Neutrophil (primary cell): Measurements from ENCODE around the gene POM121C.
"Not testable (repeated sequence)": the region's sequence is repeated elsewhere in the genome, so short reads cannot be mapped to it uniquely, and the experiment has no call there.

Source experiments
- H3K27ac ChIP-seq: fragments of 200-600 bp; sonication (generic); 2 replicates; pipeline ENCODE4 v1.5.1; 2016; ENCODE audit warnings: mild to moderate bottlenecking, moderate library complexity
- H3K27me3 ChIP-seq: fragments of 200-600 bp; sonication (generic); 2 replicates; pipeline ENCODE4 v1.6.0; 2016; ENCODE audit warnings: mild to moderate bottlenecking
- H3K36me3 ChIP-seq: fragments of 200-600 bp; sonication (generic); 2 replicates; pipeline ENCODE4 v1.5.1; 2017
- H3K4me1 ChIP-seq, 2 experiments: fragments of 200-600 bp in 1 of 2; sonication (generic) in 1 of 2; 1 replicate in 1 of 2; 2 replicates in 1 of 2; pipeline versions ENCODE4 v1.5.1 to v1.6.1; 2013 to 2016; ENCODE audit warnings: low read depth in 1 of 2, low read length in 1 of 2, mild to moderate bottlenecking in 1 of 2, moderate library complexity in 1 of 2; ENCODE audit not compliant: control insufficient read depth in 1 of 2, insufficient read depth in 1 of 2
- H3K4me3 ChIP-seq, 2 experiments: fragments of 200-600 bp in 1 of 2; sonication (generic) in 1 of 2; 1 replicate in 1 of 2; 2 replicates in 1 of 2; pipeline ENCODE4 v1.5.1; 2013 to 2016; ENCODE audit warnings: low read depth in 1 of 2, low read length in 1 of 2, mild to moderate bottlenecking in 1 of 2, moderate library complexity in 1 of 2
- H3K9me3 ChIP-seq: fragments of 200-600 bp; sonication (generic); 2 replicates; pipeline ENCODE4 v1.5.1; 2016

Gene POM121C

DNA sequence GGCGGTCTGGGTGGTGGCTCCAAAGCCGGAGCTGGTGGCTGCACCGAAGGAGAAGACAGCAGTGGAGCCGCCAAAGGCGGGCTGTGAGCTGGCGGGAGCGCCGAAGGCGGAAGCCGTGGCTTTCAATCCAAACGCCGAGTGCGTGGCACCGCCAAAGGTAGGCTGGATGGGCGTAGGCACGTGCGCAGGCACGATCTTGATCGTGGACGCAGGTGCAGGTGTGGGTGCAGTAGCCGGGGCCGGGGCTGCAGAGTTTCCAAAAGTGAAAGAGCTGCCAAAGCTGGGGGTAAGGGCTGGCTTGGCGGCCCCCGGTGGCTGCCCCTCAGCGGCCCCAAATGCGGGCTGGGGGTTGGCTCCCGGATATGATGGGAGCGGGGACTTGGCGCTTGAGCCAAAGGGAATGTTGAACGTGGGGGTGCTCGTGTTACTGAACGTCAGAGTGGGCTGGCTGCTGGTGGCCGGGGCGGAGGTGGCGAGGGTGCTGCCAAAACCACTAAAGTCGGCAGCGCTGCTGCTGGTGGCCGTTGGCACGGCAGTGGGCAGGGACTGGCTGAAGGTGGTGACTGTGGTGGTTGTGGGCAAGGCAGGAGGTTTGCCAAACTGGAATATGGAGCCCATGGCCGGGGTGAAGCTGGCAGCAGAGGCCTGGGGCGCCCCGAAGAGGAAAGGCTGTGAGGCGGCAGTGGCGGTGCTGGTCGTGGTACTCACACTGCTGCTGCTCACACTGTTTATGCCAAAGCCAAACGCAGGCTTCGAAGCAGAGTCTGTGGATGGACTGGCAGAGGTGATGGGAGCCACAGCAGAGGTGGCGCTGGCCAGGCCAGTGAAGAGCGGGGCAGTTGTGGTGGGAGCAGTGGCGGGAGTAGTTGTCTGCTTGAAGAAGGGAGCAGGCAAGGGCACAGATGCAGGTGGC is 64.0 kb downstream of the POM121C start:
- H3K9me3 ChIP-seq, H3K4me1 ChIP-seq, H3K27me3 ChIP-seq, H3K27ac ChIP-seq, H3K4me3 ChIP-seq: not testable (repeated sequence)
- H3K36me3 ChIP-seq, result peaks cover 46% of the 10 kb centered on the region

DNA sequence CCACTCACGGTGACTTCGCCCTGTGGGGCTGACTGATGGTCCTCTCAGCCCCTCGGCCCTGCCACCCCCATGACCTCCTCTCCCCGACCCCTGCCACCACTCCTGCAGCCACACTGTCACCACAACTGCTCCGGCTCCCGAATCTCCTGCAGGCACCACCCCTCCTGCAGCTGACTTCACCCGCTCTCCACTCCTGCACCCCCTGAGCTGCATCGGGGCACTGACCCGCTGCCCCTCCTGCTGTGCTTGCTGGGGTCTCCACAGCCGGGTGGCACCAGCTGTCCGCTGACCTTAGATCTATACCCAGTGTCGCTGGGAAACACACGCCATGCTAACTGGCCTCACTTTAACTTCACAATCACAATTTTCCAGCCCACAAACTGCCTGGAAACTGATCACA is 65.9 kb downstream of the POM121C start:
- H3K9me3 ChIP-seq, H3K27me3 ChIP-seq, H3K4me1 ChIP-seq, H3K4me3 ChIP-seq, H3K27ac ChIP-seq: not testable (repeated sequence)
- peaks cover 65% of the 10 kb centered on the region for H3K36me3 ChIP-seq

DNA sequence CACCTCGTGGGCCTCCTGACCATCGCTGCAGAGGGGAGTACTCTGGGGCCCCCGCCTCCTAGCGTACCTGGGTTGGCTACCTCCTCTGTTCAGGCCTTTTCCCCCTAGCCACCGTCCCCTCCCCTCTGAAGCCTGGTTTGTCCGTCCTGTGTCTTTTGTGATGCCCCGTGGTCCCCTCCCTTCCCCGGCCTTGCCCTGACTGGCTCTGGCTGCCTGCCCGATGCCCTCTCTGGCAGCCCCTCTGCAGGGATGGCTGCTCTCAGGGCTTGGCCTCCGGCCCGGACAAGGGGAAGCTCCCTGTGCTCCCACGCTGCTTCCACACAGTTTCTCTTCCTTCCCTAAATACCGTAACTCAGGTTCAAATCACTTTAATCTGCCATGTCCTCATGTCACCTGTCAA is 66.4 kb downstream of the POM121C start:
- H3K4me3 ChIP-seq, H3K4me1 ChIP-seq, H3K27ac ChIP-seq, H3K27me3 ChIP-seq, H3K9me3 ChIP-seq: not testable (repeated sequence)
- peaks cover 66% of the 10 kb centered on the region for H3K36me3 ChIP-seq

DNA sequence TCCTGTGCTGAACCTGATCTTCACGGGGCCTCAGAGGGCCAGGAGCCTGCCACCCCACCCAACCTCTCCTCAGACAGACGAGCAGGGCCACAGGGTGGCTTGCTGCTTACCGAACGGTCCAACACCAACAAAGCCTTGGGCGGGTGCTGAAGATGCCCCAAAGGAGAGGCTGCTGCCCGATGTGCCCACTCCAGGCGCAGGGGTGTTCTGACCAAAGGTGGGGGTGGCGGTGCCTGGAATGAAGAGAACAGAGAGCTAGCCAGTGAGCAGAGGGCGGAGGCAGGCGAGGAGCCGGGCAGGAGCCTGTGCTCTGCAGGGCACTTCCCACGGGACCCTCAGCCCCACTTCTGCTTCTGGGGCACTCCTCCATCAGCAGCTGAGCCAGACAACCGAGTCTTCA is 66.9 kb downstream of the POM121C start:
- peaks cover 61% of the 10 kb centered on the region for H3K36me3 ChIP-seq
- not testable (repeated sequence) for H3K9me3 ChIP-seq, H3K4me1 ChIP-seq, H3K27me3 ChIP-seq, H3K27ac ChIP-seq, H3K4me3 ChIP-seq

DNA sequence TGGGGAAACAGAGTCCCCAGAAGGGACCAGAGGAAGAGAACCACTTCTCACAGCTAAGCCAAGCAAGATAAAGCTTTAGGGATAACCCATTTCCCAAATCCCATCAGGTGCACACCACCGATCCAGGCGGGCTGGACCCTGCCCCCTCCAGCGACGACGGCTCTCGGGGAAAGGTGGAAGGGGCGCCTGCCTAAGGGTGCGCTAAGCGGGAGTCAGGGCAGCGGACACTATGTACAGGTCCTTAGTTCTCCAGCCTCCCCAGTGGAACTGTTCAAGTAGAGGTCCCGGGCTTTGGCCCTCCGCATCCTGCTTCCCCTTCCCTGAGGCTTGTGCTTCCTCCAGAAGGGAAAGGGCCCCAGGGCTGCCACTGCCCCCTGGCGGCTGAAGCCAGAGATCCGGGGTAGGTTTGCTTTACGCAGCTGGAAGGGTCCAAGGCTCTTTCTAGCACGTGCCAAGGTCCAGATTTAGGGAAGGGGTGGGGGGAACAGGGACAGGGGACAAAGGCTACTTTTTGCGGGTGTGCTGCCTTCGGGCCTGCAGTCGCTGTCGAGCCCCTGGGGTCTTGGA is 67.7 kb downstream of the POM121C start:
- not testable (repeated sequence) for H3K27ac ChIP-seq, H3K9me3 ChIP-seq, H3K27me3 ChIP-seq, H3K4me1 ChIP-seq, H3K4me3 ChIP-seq
- peaks cover 53% of the 10 kb centered on the region for H3K36me3 ChIP-seq

DNA sequence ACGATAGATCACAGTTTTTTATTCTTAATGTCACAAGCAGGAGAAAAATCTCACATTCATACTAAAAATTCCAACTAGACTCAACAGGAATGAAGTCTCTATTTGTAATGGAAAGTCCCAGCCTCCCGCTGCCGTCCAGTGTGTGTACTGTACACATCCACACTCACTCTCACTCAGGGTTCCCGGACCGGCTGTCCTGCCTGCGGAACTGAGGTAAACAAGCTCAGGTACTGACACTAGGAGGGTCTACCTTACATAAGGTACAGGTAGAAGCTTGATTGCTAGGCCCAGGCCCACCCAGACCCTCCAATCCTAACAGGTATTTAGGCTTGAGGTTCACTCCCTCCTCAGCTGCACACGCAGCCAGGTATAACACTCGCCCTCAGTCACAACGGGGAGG is 69.3 kb downstream of the POM121C start:
- H3K27me3 ChIP-seq, H3K4me1 ChIP-seq, H3K4me3 ChIP-seq, H3K9me3 ChIP-seq, H3K27ac ChIP-seq: not testable (repeated sequence)
- H3K36me3 ChIP-seq, result peaks cover 47% of the 10 kb centered on the region

DNA sequence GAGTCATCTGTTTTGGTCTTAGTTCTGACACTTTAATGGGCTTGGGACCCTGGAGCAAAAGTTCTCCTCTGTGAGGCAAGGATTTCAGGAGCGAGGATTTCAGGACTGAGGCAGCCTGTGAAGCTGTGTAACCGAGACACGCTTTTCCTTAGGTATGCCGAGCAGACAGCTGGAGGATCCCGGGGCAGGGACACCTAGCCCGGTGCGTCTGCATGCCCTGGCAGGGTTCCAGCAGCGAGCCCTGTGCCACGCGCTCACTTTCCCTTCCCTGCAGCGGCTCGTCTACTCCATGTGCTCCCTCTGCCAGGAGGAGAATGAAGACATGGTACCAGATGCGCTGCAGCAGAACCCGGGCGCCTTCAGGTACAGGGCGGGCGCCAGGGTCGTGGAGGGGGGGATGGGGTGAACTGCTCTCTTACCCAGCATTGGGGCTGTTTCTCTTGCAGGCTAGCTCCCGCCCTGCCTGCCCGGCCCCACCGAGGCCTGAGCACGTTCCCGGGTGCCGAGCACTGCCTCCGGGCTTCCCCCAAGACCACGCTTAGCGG is 70.2 kb downstream of the POM121C start:
- not testable (repeated sequence) for H3K27me3 ChIP-seq, H3K27ac ChIP-seq, H3K4me3 ChIP-seq, H3K4me1 ChIP-seq, H3K9me3 ChIP-seq
- peaks cover 40% of the 10 kb centered on the region for H3K36me3 ChIP-seq

DNA sequence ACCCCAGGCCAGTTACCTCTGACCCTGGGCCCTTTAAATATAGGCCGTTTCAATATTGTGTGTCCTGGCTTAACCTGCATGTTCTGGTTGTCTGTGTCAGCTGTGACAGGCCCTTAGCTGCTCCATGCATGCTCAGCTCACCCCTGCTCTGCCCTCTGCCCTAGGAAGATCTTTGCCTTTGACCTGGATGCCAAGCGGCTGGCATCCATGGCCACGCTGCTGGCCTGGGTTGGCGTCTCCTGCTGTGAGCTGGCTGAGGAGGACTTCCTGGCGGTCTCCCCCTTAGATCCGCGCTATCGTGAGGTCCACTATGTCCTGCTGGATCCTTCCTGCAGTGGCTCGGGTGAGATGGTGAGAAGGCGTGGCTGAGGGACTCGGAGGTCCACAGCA is 70.7 kb downstream of the POM121C start:
- H3K36me3 ChIP-seq, result peaks cover 35% of the 10 kb centered on the region
- not testable (repeated sequence) for H3K4me1 ChIP-seq, H3K4me3 ChIP-seq, H3K27ac ChIP-seq, H3K9me3 ChIP-seq, H3K27me3 ChIP-seq

DNA sequence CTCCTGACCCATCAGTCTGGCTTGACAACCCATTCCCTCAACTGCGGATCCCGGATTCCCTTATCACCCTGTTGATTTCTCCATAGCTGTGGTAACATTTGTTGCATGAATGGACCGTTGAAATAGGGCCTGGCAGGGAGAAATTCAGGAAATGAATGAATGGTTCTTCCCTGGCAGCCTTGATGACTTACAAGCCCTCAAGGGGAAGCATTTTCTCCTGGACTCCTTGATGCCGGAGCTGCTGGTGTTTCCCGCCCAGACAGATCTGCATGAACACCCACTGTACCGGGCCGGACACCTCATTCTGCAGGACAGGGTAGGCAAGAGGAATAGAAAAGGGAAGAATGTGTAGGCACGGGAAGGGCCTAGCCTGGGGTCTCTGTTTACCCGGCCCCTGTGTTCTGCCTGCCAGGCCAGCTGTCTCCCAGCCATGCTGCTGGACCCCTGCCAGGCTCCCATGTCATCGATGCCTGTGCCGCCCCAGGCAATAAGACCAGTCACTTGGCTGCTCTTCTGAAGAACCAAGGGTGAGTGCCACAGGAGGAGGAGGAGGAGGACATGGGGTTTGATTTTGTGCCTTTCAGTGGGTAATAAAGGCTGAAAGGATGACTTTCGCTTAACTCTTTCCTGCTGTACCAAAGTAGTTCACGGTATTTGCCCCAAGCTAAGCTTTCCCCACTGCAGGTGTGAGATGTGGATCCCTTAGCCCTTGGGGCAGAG is 71.2 kb downstream of the POM121C start:
- H3K4me1 ChIP-seq, H3K9me3 ChIP-seq, H3K27me3 ChIP-seq, H3K27ac ChIP-seq, H3K4me3 ChIP-seq: not testable (repeated sequence)
- H3K36me3 ChIP-seq, result peaks cover 30% of the 10 kb centered on the region

DNA sequence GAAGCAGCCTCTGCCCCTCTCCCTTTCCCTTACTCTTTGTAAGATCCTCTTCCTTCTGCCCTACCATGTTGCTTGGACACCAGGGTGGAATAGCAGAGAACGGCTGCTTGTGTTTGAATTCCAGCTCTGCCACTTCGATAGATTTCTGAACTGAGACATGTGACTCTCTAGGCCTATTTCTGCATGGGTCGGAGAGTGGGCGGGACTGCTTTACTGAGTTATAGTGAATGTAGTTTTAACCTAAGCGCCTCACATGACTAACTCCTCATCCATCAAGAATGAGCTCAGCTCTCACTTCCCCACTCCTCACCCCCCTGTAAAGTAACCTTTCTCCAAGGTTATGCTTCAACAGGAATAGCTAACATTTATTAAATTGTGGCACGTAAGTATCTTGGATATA is 71.9 kb downstream of the POM121C start:
- not testable (repeated sequence) for H3K4me1 ChIP-seq, H3K4me3 ChIP-seq, H3K9me3 ChIP-seq, H3K27me3 ChIP-seq, H3K27ac ChIP-seq
- H3K36me3 ChIP-seq, result peaks cover 25% of the 10 kb centered on the region

DNA sequence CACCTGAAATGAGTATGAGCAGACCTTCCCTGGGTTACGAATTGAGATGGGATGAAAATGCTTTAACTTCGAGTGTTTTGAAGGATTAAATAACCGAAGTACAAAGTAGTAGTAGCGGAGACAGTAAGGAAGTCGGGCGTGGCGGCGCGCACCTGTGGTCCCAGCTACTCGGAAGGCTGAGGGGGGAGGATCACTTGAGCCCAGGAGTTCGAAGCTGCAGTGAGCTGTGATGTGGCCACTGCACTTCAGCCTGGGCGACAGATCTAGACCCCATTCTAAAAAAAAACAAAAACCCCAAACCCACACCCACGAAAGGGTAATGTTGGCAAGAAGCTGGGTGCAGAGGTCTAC is 75.3 kb downstream of the POM121C start:
- not testable (repeated sequence) for H3K36me3 ChIP-seq, H3K4me3 ChIP-seq, H3K4me1 ChIP-seq, H3K9me3 ChIP-seq, H3K27me3 ChIP-seq, H3K27ac ChIP-seq

DNA sequence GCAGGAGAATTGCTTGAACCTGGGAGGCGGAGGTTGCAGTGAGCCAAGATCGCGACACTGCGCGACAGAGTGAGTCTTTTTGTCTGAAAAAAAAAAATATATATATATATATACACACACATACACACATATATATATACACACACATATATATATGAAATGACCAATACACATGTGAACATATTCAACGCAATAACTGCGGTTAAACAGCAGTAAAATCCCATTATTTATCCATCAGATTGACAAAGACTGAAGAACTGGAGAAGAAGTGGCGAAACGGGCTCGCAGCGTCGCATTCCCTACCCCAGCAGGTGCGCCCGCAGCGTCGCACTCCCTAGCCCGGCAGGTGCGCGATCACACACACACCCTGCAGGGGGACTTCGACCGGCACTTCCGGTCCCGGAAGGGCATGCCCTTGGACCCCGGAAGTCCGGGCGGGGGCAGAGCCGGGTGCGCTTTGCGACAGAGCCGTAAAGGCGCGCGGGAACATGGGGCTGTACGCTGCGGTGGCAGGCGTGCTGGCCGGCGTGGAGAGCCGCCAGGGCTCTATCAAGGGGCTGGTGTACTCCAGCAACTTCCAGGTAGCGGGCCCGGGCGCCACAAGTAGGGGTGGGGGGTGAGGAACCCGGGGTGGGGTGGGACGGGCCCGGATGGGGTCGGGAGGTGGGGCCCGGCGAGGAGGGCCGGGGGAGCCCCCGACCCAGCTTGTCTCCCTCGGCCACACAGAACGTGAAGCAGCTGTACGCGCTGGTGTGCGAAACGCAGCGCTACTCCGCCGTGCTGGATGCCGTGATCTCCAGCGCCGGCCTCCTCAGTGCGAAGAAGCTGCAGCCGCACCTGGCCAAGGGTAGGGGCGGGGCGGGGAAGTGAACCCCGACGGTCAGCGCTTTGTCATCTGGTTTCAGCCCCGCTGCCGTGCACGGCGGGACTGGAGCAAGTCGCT is 75.9 kb downstream of the POM121C start:
- H3K36me3 ChIP-seq, H3K9me3 ChIP-seq, H3K27ac ChIP-seq, H3K4me1 ChIP-seq, H3K27me3 ChIP-seq: not testable (repeated sequence)
- H3K4me3 ChIP-seq, result peak overlapping the region in 1 of 2 experiments; percentile 49

DNA sequence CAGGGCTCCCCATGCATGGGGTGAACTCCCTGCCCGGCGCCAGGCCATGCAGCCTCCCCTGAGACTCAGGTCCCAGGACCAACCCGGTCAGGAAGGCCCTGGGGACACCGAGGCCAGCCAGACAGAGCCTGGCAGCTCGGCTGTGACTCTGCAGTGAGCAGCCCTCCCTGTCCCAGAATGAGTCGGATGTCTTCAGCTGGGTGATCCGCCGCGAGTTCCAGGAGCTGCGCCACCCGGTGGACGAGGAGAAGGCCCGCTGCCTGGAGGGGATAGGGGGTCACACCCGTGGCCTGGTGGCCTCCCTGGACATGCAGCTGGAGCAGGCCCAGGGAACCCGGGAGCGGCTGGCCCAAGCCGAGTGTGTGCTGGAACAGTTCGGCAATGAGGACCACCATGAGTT is 81.4 kb downstream of the POM121C start:
- not testable (repeated sequence) for H3K27ac ChIP-seq

More for the DNA sequence above, 81.4 kb downstream of the POM121C start:
- H3K9me3 ChIP-seq, H3K4me3 ChIP-seq, H3K27me3 ChIP-seq, H3K4me1 ChIP-seq, H3K36me3 ChIP-seq: not testable (repeated sequence)
